GM10847 (cell line): ENCODE results near the gene KRT6C.

Source experiments
- POLR2A ChIP-seq: IDR thresholded peaks from 2 replicates; pipeline ENCODE4 v1.6.1; 2011; ENCODE audit not compliant: insufficient read length; ENCODE audit errors: extremely low read depth

Gene KRT6C

GRCh38 chr12:52473768-52474167 lies at the start of gene KRT6C:
Gene KRT6C, minus strand, starts transcription at chr12:52473805. Its CDS starts 68 bp downstream, at chr12:52473737.
- no peak for TF ChIP-seq POLR2A

GRCh38 chr12:52522346-52523011 lies 48.9 kb upstream of the KRT6C start:
- TF ChIP-seq POLR2A, result no peak

DNA sequence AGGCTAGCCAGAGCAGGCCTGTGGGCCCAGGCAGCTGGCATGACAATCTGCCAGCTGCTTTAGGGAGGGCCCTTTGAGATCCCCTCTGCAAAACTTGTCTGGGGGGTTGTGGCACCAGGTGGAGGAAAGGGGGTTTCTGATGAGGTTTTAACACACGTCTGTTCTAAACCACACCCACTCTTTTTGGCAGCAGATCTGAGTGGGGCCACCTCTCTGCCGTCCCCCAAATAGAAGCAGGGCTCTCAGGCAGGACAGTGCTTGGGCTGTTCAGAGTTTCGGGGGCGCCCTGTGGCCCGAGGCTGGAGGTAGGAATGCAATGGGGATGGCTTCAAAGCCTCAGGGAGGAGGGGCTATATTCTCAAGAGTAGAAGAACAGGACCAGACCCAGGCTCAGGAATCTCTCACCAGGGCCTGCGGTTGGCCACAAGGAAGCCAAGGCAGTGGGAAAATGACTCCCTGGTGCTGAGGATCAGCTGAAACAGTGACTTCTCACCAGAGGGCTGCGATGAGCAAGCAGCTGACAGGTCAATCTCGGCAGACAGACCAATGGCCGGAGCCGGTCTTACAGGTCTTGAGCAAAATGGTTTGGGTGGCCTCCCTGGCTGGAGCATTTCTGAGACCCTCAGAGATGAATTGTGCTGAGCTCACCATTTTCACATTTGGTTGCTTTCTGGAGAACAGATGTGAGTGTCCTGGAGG lies 48.1 kb upstream of the KRT6C start:
- no peak for TF ChIP-seq POLR2A

DNA sequence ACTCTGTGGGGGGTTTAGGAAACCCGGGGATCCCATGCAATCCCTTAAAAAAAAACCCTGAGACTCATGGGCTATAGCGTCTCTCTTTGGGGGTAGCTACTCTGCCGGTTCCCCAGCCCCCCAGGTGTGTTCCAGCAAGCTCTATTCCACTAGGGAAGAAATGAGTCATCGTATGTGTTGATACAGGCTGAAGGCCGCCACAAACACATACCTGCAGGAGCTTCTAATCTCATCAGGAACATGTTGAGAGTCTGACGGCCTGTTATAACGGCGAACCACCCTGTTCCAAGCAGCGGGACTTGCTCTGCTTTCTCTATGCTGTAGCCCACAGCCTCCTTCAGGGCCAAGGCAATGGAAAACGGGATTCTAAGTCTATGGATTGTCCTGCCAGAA lies 47.6 kb upstream of the KRT6C start:
- TF ChIP-seq POLR2A, result no peak

DNA sequence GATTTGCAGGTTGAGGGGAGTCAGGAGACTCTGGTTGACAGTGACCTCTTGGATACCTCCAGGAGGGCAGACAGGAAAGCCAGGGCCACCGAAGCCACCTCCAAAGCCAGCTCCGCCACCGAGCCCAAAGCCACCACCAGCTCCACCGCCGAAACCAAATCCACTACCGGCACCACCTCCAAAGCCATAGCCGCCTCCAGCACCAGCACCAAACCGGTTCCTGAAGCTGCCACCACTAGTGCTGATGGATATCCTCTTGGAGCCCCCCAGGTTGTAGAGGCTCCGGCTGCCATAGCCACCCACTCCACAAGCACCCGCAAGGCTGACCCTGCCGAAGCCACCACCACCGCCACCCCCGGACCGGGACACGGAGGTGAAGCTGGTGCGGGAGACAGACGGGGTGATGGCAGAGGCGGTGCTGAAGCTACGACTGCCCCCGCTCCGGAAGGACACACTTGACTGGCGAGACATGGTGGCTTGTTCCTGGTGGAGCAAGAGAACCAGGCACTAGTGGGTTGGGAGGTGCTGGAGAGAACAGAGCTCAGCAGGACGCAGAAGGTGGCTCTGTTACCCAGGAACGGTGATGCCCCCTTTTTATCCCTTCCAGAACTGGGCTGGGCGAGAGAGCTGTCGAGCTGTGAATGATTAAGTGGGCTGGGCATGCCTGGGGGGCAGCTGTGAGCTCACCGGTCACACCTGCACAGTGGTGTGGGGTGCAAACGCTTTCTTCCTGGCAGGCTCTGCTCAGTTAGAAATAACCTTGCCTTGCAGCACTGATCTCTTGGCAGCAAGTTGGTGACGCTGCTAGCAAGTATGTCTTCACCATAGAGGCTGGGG lies 46.4 kb upstream of the KRT6C start, which contains the start of gene KRT5:
TSS of gene KRT5 (minus strand) at position 569 of the 837 bp plus-strand sequence. CDS start at position 471, 98 bp downstream.
- no peak for TF ChIP-seq POLR2A

GRCh38 chr12:52519387-52519703 lies 45.7 kb upstream of the KRT6C start:
- TF ChIP-seq POLR2A, result no peak

GRCh38 chr12:52518574-52519386 lies 45.2 kb upstream of the KRT6C start:
- no peak for TF ChIP-seq POLR2A

DNA sequence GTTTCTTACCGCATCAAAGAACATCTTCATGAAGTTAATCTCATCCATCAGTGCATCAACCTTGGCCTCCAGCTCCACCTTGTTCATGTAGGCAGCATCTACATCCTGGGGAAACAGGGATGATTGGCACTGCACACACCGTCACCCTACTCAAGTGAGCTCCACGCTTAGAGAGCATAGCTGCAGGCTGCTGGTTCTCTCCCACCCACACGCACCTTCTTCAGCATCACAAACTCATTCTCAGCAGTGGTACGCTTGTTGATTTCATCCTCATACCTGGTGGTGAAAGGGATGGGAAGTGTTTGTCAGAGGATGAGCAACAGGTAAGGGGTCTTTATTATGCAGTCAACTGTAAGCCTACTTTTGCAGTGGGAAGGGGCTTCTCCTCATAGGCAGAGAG lies 44.3 kb upstream of the KRT6C start:
- no peak for TF ChIP-seq POLR2A

DNA sequence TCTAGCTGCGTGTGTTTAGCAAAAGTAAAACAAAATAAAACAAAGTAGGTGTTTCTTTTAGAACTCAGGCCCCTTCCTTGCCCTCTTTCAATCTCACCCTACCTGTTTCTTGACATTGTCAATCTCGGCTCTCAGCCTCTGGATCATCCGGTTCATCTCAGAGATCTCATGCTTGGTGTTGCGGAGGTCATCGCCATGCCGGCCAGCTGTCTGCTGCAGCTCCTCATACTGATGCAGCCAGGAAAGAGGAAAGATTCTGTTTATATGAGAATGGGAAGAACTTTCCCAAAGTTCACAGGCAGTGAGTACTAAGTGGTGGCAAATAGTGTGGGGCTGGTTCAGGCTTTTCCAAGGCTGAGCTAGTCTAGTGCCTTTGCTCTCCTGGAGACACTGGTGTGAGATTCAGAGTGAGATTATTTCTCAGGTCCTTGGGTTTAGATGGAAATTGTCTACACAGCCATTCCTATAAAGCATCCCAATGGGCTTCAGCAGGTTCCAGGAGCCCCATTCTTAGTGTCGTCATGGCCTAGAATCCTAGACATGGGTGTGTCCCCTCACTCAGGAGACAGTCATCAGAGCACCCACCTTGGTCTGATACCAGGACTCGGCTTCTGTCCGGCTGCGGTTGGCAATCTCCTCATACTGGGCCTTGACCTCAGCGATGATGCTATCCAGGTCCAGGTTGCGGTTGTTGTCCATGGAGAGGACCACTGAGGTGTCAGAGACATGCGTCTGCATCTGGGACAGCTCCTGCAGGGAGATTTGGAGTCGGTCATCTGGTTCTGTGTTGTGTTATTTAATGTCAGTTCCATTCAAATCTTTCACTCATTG lies 43.6 kb upstream of the KRT6C start:
- no peak for TF ChIP-seq POLR2A

DNA sequence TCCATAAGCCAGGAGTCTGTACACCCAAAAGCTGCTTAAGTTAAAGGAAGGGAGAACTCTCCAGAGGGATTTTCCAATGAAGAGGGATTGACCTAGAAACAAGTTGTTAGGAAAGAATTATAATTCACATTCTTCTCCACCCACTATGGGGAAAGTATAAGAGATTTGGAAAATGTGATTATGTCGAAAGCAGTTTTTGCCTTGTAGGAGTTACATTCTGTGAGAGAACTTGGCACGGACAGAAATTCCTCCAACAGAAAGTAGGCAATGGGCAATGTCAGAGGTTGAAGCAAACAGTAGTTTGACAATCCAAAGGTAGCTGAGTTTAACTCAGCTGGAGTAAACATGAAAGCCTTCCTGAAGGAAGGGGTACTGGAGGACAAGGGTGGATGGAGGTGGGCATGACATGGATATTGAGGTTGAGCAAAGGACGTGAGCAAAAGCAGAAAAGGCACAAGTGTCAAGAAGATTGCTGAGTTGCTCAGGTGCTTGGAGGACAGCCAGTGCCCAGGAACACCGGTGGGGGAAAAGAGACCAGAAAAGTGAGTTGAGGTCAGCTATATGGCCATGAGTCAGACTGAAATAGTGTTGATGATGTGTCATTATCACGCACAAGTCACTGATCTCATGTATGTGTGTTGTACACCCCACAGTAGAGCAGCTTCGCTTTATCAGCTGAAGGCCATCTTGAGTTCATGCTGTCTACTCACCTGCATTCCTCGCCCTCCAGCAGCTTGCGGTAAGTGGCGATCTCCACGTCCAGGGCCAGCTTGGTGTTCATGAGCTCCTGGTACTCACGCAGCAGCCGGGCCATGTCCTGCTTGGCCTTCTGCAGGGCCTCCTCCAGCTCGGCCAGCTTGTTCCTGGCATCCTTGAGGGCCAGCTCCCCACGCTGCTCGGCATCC lies 42.6 kb upstream of the KRT6C start:
- TF ChIP-seq POLR2A, result no peak

- TF ChIP-seq POLR2A, result no peak
Measured at GRCh38 chr12:52515319-52515646, 41.7 kb upstream of the KRT6C start.

- TF ChIP-seq POLR2A, result no peak
Measured at GRCh38 chr12:52514471-52515318, 41.1 kb upstream of the KRT6C start.
